K562 (cell line): ENCODE data around the gene RNF215. TPM values are rescaled to one million over a fixed set of nuclear protein-coding genes. Genes with fewer than 3 reads are reported as not detected.

ENCODE experiments used
- ATAC-seq: fragments of 200-7000 bp; cut with Tn5 transposase; 3 replicates; pipeline ENCODE4 v1.9.1; 2020; ENCODE audit warnings: moderate library complexity
- BruUV-seq: library from RNA; stranded (reverse); fragments of 400-500 nt; replicated peaks from 2 replicates; lab custom pipeline; 2021; lab: Mats Ljungman, UMichigan
- CTCF ChIA-PET: fragments of 300-600 bp; formaldehyde crosslinking; extraction: SDS; loops from one replicate; lab custom pipeline; 2021; ENCODE audit warnings: low intra/inter-chr PET ratio; lab: Yijun Ruan, JAX
- POLR2A ChIA-PET: fragments of 300-600, 350-650 bp; sonication (Branson Sonifier 250); formaldehyde crosslinking; extraction: SDS; loops from one replicate; lab custom pipeline; 2021; ENCODE audit warnings: antibody characterized with exemption, inconsistent platforms; lab: Yijun Ruan, JAX
- DNase-seq, 4 experiments: peaks; one replicate each; pipeline versions ENCODE4 v3.0.0 to v3.0.0-alpha.2; 2011 to 2018; ENCODE audit warnings: low spot score in 3 of 4, mixed read lengths in 3 of 4; ENCODE audit errors: extremely low read depth in 1 of 4
- FAIRE-seq: peaks from 2 replicates; lab custom pipeline; 2011; peaks lifted over from hg19 to GRCh38; lab: Jason Lieb, UNC
- H2AFZ ChIP-seq: 2 replicates; pipeline ENCODE4 v1.6.0; 2011; ENCODE audit warnings: low read depth, low read length, control low read depth, inconsistent platforms
- H3K27ac ChIP-seq: fragments of 200-600 bp; 3 replicates; pipeline ENCODE4 v1.8.0; 2011; ENCODE audit warnings: low read depth, mild to moderate bottlenecking, control low read depth, inconsistent platforms, low read length, moderate library complexity, mixed read lengths; ENCODE audit errors: extremely low read depth
- H3K27me3 ChIP-seq, 2 experiments: fragments of 300-600 bp in 1 of 2; 2 replicates in 1 of 2; 3 replicates in 1 of 2; pipeline versions ENCODE4 v1.6.0 to v1.8.0; 2011; ENCODE audit warnings: inconsistent platforms in 2 of 2, low read length in 2 of 2, mild to moderate bottlenecking in 1 of 2, mixed read lengths in 1 of 2, moderate library complexity in 1 of 2; ENCODE audit not compliant: control insufficient read depth in 2 of 2, insufficient read depth in 2 of 2
- H3K36me3 ChIP-seq: fragments of 300-600 bp; 3 replicates; pipeline ENCODE4 v1.8.0; 2011; ENCODE audit warnings: mild to moderate bottlenecking, low read length, inconsistent platforms; ENCODE audit not compliant: control insufficient read depth, insufficient read depth
- H3K4me1 ChIP-seq, 2 experiments: fragments of 200-600 bp in 1 of 2; replicated peaks in 1 of 2; 2 replicates in 1 of 2; 3 replicates in 1 of 2; pipeline versions ENCODE4 v1.5.1 to v1.8.0; 2011; ENCODE audit warnings: inconsistent platforms in 2 of 2, low read length in 2 of 2, mild to moderate bottlenecking in 1 of 2, mixed read lengths in 1 of 2, moderate library complexity in 1 of 2; ENCODE audit not compliant: control insufficient read depth in 2 of 2, insufficient read depth in 2 of 2
- H3K4me2 ChIP-seq: 2 replicates; pipeline ENCODE4 v1.6.1; 2011; ENCODE audit warnings: low read length, control low read depth, inconsistent platforms, mixed read lengths; ENCODE audit not compliant: insufficient read depth
- H3K4me3 ChIP-seq: fragments of 200-600 bp; sonication (generic), shearing (Covaris generic); 2 replicates; pipeline ENCODE4 v1.5.1; 2016; ENCODE audit warnings: control low read depth, inconsistent platforms
- H3K79me2 ChIP-seq: fragments of 200-600 bp; 3 replicates; pipeline ENCODE4 v1.8.0; 2011; ENCODE audit warnings: low read length, inconsistent platforms; ENCODE audit not compliant: control insufficient read depth, insufficient read depth
- H3K9ac ChIP-seq, 2 experiments: 2 replicates each; pipeline versions ENCODE4 v1.6.0 to v1.6.1; 2011; ENCODE audit warnings: low read depth in 2 of 2, low read length in 2 of 2, control low read depth in 1 of 2, inconsistent platforms in 1 of 2, mild to moderate bottlenecking in 1 of 2, mixed read lengths in 1 of 2; ENCODE audit not compliant: insufficient read depth in 1 of 2
- H3K9me1 ChIP-seq: one replicate; pipeline ENCODE4 v1.6.0; 2011; ENCODE audit warnings: inconsistent platforms, mild to moderate bottlenecking, low read length, moderate library complexity; ENCODE audit not compliant: control insufficient read depth, insufficient read depth
- H3K9me3 ChIP-seq: replicated peaks from 2 replicates; pipeline ENCODE4 v1.5.1; 2011; ENCODE audit warnings: low read depth, low read length, inconsistent platforms; ENCODE audit not compliant: control insufficient read depth, insufficient read depth
- H4K20me1 ChIP-seq: replicated peaks from 2 replicates; pipeline ENCODE4 v1.6.1; 2011; ENCODE audit warnings: low read length, inconsistent platforms, mixed read lengths; ENCODE audit not compliant: control insufficient read depth, insufficient read depth
- CCAR2 ChIP-seq: fragments of 200-400 bp; formaldehyde crosslinking; IDR thresholded peaks from 2 replicates; pipeline ENCODE4 v1.6.1; 2017; ENCODE audit warnings: mild to moderate bottlenecking, low read depth, low read length
- FOXJ3 ChIP-seq: sonication (generic); formaldehyde crosslinking; IDR thresholded peaks from 2 replicates; pipeline ENCODE4 v1.4.0; 2020; ENCODE audit warnings: mild to moderate bottlenecking, missing genetic modification reagents
- FOXM1 ChIP-seq, 2 experiments: fragments of 450-650 bp in 1 of 2; sonication (generic) in 1 of 2; formaldehyde crosslinking in 1 of 2; IDR thresholded peaks; 2 replicates each; pipeline versions ENCODE4 v1.6.1 to v1.9.0; 2017 to 2022; ENCODE audit warnings: low read depth in 2 of 2, mild to moderate bottlenecking in 2 of 2, missing genetic modification reagents in 1 of 2, moderate library complexity in 1 of 2
- IRF2 ChIP-seq: sonication (generic); formaldehyde crosslinking; IDR thresholded peaks from 2 replicates; pipeline ENCODE4 v1.8.1; 2022; ENCODE audit warnings: mild to moderate bottlenecking, missing genetic modification reagents
- NCOA2 ChIP-seq, 2 experiments: fragments of 450-650 bp; IDR thresholded peaks; 2 replicates each; pipeline ENCODE4 v1.6.1; 2018; ENCODE audit warnings: mild to moderate bottlenecking in 2 of 2, moderate library complexity in 1 of 2; ENCODE audit not compliant: partially characterized antibody in 2 of 2
- NELFE ChIP-seq: IDR thresholded peaks from 2 replicates; pipeline ENCODE4 v1.6.1; 2011; ENCODE audit warnings: mild to moderate bottlenecking; ENCODE audit not compliant: insufficient read depth, insufficient read length
- NONO ChIP-seq, 2 experiments: fragments of 200-400 bp in 1 of 2; fragments of 450-650 bp in 1 of 2; formaldehyde crosslinking in 1 of 2; IDR thresholded peaks; 2 replicates each; pipeline ENCODE4 v1.6.1; 2017; ENCODE audit warnings: low read depth in 2 of 2, mild to moderate bottlenecking in 2 of 2, moderate library complexity in 2 of 2, low read length in 1 of 2
- ZFP36 ChIP-seq: fragments of 150-350 bp; IDR thresholded peaks from 2 replicates; pipeline ENCODE4 v1.6.1; 2018; ENCODE audit warnings: low read length, low read depth; ENCODE audit not compliant: partially characterized antibody
- ZNF121 ChIP-seq: sonication (generic); formaldehyde crosslinking; conservative IDR thresholded peaks from 2 replicates; pipeline ENCODE4 v1.8.0; 2022; ENCODE audit warnings: missing genetic modification reagents
- ZNF324 ChIP-seq: fragments of 250-450 bp; sonication (Bioruptor Pico); IDR thresholded peaks from 2 replicates; pipeline ENCODE4 v1.4.0; 2020; ENCODE audit warnings: mild to moderate bottlenecking
- WGBS: fragments of 100-300 bp; shearing (Covaris generic); methylation state at CpG from one replicate; pipeline ENCODE4 v1.1.6; 2016; ENCODE audit warnings: low coverage, mixed read lengths; ENCODE audit not compliant: insufficient coverage; ENCODE audit errors: missing lambda C conversion rate; 5-methylcytosine and 5-hydroxymethylcytosine counted together
- in situ Hi-C: fragments of 300-500 bp; cut with MboI; formaldehyde crosslinking; loops from 4 replicates; pipeline ENCODE4 v1.15.0; 2018; ENCODE audit warnings: inconsistent platforms, mixed read lengths
- intact Hi-C: fragments of 100-400 bp; cut with micrococcal nuclease; formaldehyde crosslinking; loops from 2 replicates; pipeline ENCODE4 v1.14.2; 2022
- polyA plus RNA-seq, 8 experiments: library from polyadenylated mRNA; depleted of rRNA in 4 of 8; stranded (reverse) in 5 of 8; unstranded in 3 of 8; fragments of >200 nt; fragmentation: Nextera tagmentation in 2 of 8; fragmentation: Illumina TruSeq in 1 of 8; extraction: Ambion mirVana in 2 of 8; extraction: Trizol in 1 of 8; gene quantifications; 2 replicates each; pipeline versions ENCODE4 v1.2.1 to v1.2.3, GENCODE V29; 2011 to 2014; ENCODE audit warnings: inconsistent platforms in 1 of 8, missing spikeins in 1 of 8
- total RNA-seq, 7 experiments: library from RNA; depleted of rRNA in 6 of 7; stranded (reverse); fragments of >200 nt in 6 of 7; fragmentation: Illumina TruSeq in 2 of 7; extraction: Trizol in 2 of 7; gene quantifications; 2 replicates each; pipeline versions ENCODE4 v1.2.1 to v1.2.3, GENCODE V29; 2011 to 2021; ENCODE audit warnings: low replicate concordance in 1 of 7
- TF ChIP-seq, protein P1 (sequence below): sonication (generic); formaldehyde crosslinking; IDR thresholded peaks from 2 replicates; pipeline ENCODE4 v1.4.0; 2020; ENCODE audit warnings: mild to moderate bottlenecking, missing genetic modification reagents
- TF ChIP-seq, protein P2 (sequence below): sonication (generic); IDR thresholded peaks from 2 replicates; pipeline ENCODE4 v1.6.1; 2016

RNF215 gene
- total and polyA plus RNA-seq, 9 of the 15 experiments (the other 6 are each of a cell fraction or from before 2014, with no cell fraction given), result 0.08 to 9.8 (median 2.7) TPM

DNA sequence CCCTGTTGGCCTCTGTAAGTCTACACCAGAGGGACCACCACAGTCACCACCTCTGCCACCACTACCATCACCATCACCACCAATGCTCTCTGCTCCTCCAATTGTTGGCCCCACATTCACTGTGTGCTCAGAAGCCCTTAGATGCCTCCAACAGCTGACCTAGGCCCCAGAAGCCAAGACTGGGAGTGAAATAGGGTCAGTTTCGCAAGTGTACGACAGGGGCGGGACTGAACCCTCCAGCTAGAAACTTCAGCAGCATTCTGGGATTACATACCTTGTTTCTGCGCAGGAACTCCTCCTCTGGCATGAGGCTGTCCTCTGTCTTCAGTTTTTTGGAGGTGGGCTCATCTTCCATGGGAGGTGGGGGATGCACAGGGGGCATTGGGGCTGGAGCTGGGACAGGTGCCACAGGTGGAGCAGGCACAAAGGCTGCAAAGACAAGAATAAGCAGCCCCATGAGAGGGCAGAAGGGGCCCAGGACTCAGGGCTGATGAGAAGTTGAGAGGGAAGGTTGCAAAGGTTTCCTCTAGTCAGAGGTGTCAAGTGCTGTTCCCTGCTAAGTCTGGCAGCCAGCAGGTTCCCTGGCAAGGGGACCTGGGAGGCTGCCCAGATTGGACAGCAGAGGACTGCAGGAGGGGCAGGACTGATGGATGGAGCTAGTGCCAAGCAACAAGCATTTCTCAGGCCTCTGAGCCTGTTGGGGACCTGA is 50.3 kb downstream of the RNF215 start:
- peaks cover 0 to 5% of the 10 kb centered on the region in 2 experiments; a peak in 2 of 5 replicates for H3K4me1 ChIP-seq
- no peak overlapping the region for H3K4me2 ChIP-seq
- intact Hi-C loops, result no loop called here
- in situ Hi-C loops, result no loop called here
- ATAC-seq (no peak), FAIRE-seq (no peak), DNase-seq (no peak)
- no peaks in the 10 kb centered on the region for H4K20me1 ChIP-seq
- H3K9me3 ChIP-seq, result no peaks in the 10 kb centered on the region
- no peak for TF ChIP-seq ZNF324 (CRISPR knock-in tag)
- TF ChIP-seq NONO (IDR thresholded peaks at IDR 0.05; ENCODE audit: low read depth in 2 of 2, low read length in 1 of 2), result no peak
- H3K27ac ChIP-seq, result no peak overlapping the region
- no peak overlapping the region for H3K4me3 ChIP-seq
- BruUV-seq, result no TSS peak
- H3K27me3 ChIP-seq, result no peaks in the 10 kb centered on the region
- no peaks in the 10 kb centered on the region for H3K9me1 ChIP-seq
- H3K79me2 ChIP-seq, result no peaks in the 10 kb centered on the region
- H2AFZ ChIP-seq, result no peak overlapping the region
- CTCF ChIA-PET, result no interaction called here
- peaks cover 96% of the 10 kb centered on the region for H3K36me3 ChIP-seq
- no peak overlapping the region for H3K9ac ChIP-seq
- 94% methylated on average over 2 of the region's 4 CpGs for whole genome bisulfite sequencing
- POLR2A ChIA-PET, result interaction anchor here (0.6 to 2.2 kb wide), 2 partner anchors 9 to 126 kb away, joined by 3 to 8 read pairs; partner anchors contain the start of gene TBC1D10A

DNA sequence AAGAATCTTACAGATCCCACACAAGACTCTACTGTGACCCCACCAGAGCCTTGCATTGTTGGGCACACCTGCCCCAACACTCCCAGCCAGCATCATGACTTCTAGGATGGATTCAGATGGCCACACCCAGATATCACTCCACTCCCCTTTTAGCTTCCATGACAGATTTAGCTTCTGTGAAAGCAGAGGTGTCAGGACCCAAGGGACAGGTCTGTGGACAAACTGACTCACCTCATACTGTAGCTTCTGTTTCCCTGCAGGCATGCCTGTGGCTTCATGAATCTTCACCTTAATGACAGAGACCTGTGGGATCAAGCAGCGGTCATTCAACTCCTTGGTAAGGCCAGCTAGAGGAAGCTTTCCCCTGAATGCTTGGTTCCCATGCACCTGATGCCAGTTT is 52.0 kb downstream of the RNF215 start:
- CTCF ChIA-PET, result no interaction called here
- WGBS, result 100% methylated on average over 1 of the region's 1 CpG
- Histone ChIP-seq H3K4me2 (no peak overlapping the region), H3K27me3 (no peaks in the 10 kb centered on the region), H3K4me1 (peaks cover 0 to 5% of the 10 kb centered on the region in 2 experiments; a peak in 2 of 5 replicates), H3K36me3 (peaks cover 87% of the 10 kb centered on the region), H3K9me1 (no peaks in the 10 kb centered on the region), H3K9me3 (no peaks in the 10 kb centered on the region), H3K9ac (no peak overlapping the region), H3K4me3 (no peak overlapping the region), H3K79me2 (no peaks in the 10 kb centered on the region), H3K27ac (no peak overlapping the region), H2AFZ (no peak overlapping the region), H4K20me1 (no peaks in the 10 kb centered on the region)
- intact Hi-C loops, result no loop called here
- DNase-seq (no peak), ATAC-seq (no peak), FAIRE-seq (no peak)
- in situ Hi-C loops, result no loop called here
- BruUV-seq, result no TSS peak
- POLR2A ChIA-PET, result interaction anchor here (0.6 to 1.1 kb wide), 7 partner anchors 9 to 41 kb away, joined by 3 to 4 read pairs (median 4); partner anchors contain the start of genes CCDC157, SF3A1 and TBC1D10A
- TF ChIP-seq FOXM1 (IDR thresholded peaks at IDR 0.05; ENCODE audit: low read depth), result no peak
- no peak for TF ChIP-seq FOXM1 (CRISPR knock-in tag; IDR thresholded peaks at IDR 0.05; ENCODE audit: low read depth)
- TF ChIP-seq IRF2, result no peak
- no peak for TF ChIP-seq NCOA2 (IDR thresholded peaks at IDR 0.05; ENCODE audit: partially characterized antibody in 2 of 2)
- no peak for TF ChIP-seq ZFP36
- TF ChIP-seq CCAR2, result no peak
- no peak for TF ChIP-seq ZNF121 (CRISPR knock-in tag)
- TF ChIP-seq FOXJ3 (CRISPR knock-in tag), result no peak
- TF ChIP-seq, protein P1, sequence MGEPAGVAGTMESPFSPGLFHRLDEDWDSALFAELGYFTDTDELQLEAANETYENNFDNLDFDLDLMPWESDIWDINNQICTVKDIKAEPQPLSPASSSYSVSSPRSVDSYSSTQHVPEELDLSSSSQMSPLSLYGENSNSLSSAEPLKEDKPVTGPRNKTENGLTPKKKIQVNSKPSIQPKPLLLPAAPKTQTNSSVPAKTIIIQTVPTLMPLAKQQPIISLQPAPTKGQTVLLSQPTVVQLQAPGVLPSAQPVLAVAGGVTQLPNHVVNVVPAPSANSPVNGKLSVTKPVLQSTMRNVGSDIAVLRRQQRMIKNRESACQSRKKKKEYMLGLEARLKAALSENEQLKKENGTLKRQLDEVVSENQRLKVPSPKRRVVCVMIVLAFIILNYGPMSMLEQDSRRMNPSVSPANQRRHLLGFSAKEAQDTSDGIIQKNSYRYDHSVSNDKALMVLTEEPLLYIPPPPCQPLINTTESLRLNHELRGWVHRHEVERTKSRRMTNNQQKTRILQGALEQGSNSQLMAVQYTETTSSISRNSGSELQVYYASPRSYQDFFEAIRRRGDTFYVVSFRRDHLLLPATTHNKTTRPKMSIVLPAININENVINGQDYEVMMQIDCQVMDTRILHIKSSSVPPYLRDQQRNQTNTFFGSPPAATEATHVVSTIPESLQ (CRISPR knock-in tag), result no peak
- TF ChIP-seq, protein P2, sequence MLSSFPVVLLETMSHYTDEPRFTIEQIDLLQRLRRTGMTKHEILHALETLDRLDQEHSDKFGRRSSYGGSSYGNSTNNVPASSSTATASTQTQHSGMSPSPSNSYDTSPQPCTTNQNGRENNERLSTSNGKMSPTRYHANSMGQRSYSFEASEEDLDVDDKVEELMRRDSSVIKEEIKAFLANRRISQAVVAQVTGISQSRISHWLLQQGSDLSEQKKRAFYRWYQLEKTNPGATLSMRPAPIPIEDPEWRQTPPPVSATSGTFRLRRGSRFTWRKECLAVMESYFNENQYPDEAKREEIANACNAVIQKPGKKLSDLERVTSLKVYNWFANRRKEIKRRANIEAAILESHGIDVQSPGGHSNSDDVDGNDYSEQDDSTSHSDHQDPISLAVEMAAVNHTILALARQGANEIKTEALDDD, result no peak
- no peak for TF ChIP-seq NELFE
